ENCODE results near the gene ARHGAP8.

The ARHGAP8 gene

GRCh38 chr22:44752285-44753188 lies at the start of gene ARHGAP8:
ARHGAP8 (plus strand) TSS chr22:44752575; CDS start chr22:44786528, 33,953 bp downstream.
- DNase-seq (ENCODE audit: low read depth in 2 of 2), result no peak

GRCh38 chr22:44703255-44703870 lies 49.0 kb upstream of the ARHGAP8 start:
- DNase-seq (ENCODE audit: low read depth in 2 of 2), result no peak

- no peak for DNase-seq (ENCODE audit: low read depth in 2 of 2)
These were observed 48.0 kb upstream of the ARHGAP8 start for GRCh38 chr22:44704159-44705021.

GRCh38 chr22:44705022-44705297 lies 47.4 kb upstream of the ARHGAP8 start:
- no peak for DNase-seq (ENCODE audit: low read depth in 2 of 2)

- DNase-seq (ENCODE audit: low read depth in 2 of 2), result no peak
These were observed 45.9 kb upstream of the ARHGAP8 start for GRCh38 chr22:44706488-44706887.

GRCh38 chr22:44707178-44707577 lies 45.2 kb upstream of the ARHGAP8 start:
- no peak for DNase-seq (ENCODE audit: low read depth in 2 of 2)

- no peak for DNase-seq (ENCODE audit: low read depth in 2 of 2)
These were observed 44.6 kb upstream of the ARHGAP8 start for GRCh38 chr22:44707752-44708151.

- no peak for DNase-seq (ENCODE audit: low read depth in 2 of 2)
These were observed 42.4 kb upstream of the ARHGAP8 start for GRCh38 chr22:44709881-44710392.

GRCh38 chr22:44710474-44711240 lies 41.7 kb upstream of the ARHGAP8 start:
- DNase-seq (ENCODE audit: low read depth in 2 of 2), result no peak

- no peak for DNase-seq (ENCODE audit: low read depth in 2 of 2)
These were observed 41.2 kb upstream of the ARHGAP8 start for GRCh38 chr22:44711241-44711560.

- no peak for DNase-seq (ENCODE audit: low read depth in 2 of 2)
These were observed 40.5 kb upstream of the ARHGAP8 start for GRCh38 chr22:44711690-44712555.

- DNase-seq (ENCODE audit: low read depth in 2 of 2), result no peak
These were observed 39.4 kb upstream of the ARHGAP8 start for GRCh38 chr22:44712962-44713361.

- DNase-seq (ENCODE audit: low read depth in 2 of 2), result no peak
These were observed 37.5 kb upstream of the ARHGAP8 start for GRCh38 chr22:44714703-44715350.

GRCh38 chr22:44718418-44718817 lies 34.0 kb upstream of the ARHGAP8 start:
- DNase-seq (ENCODE audit: low read depth in 2 of 2), result no peak

GRCh38 chr22:44719586-44720368 lies 32.6 kb upstream of the ARHGAP8 start:
- DNase-seq (ENCODE audit: low read depth in 2 of 2), result no peak

- no peak for DNase-seq (ENCODE audit: low read depth in 2 of 2)
These were observed 31.2 kb upstream of the ARHGAP8 start for GRCh38 chr22:44721213-44721612.

GRCh38 chr22:44722611-44723010 lies 29.8 kb upstream of the ARHGAP8 start:
- DNase-seq (ENCODE audit: low read depth in 2 of 2), result no peak

GRCh38 chr22:44723801-44724200 lies 28.6 kb upstream of the ARHGAP8 start:
- no peak for DNase-seq (ENCODE audit: low read depth in 2 of 2)

- DNase-seq (ENCODE audit: low read depth in 2 of 2), result no peak
These were observed 28.0 kb upstream of the ARHGAP8 start for GRCh38 chr22:44724416-44724815.
